HEK293 (cell line): ENCODE results near the gene NPPB.
A peak's percentile ranks its signal among the peaks of the same experiment; 100 is the strongest.

Experiments
- CTCF ChIA-PET: fragments of 350-600 bp; formaldehyde crosslinking; extraction: SDS; loops from one replicate; lab custom pipeline; 2021; ENCODE audit warnings: antibody characterized with exemption; lab: Yijun Ruan, JAX
- POLR2A ChIA-PET: fragments of 300-600 bp; formaldehyde crosslinking; extraction: SDS; loops from one replicate; lab custom pipeline; 2020; ENCODE audit warnings: antibody characterized with exemption, inconsistent platforms; lab: Yijun Ruan, JAX
- H3K27ac ChIP-seq: fragments of 200-500 bp; sonication (Bioruptor generic); 2 replicates; pipeline ENCODE4 v1.5.1; 2014; ENCODE audit warnings: low read depth, low read length, control low read depth, inconsistent platforms; ENCODE audit errors: extremely low read depth
- H3K36me3 ChIP-seq, 2 experiments: fragments of 200-500 bp in 1 of 2; sonication (Bioruptor generic) in 1 of 2; 1 replicate in 1 of 2; 2 replicates in 1 of 2; pipeline ENCODE4 v1.5.1; 2014 to 2017; ENCODE audit warnings: inconsistent platforms in 2 of 2, low read length in 2 of 2; ENCODE audit not compliant: control insufficient read depth in 2 of 2, insufficient read depth in 1 of 2
- H3K4me1 ChIP-seq: fragments of 200-500 bp; sonication (Bioruptor generic); 2 replicates; pipeline ENCODE4 v1.5.1; 2014; ENCODE audit warnings: mild to moderate bottlenecking, low read length, inconsistent platforms; ENCODE audit not compliant: control insufficient read depth, insufficient read depth
- H3K4me3 ChIP-seq: 2 replicates; pipeline ENCODE4 v1.5.1; 2011; ENCODE audit warnings: low read depth, mild to moderate bottlenecking, control low read depth, low read length, moderate library complexity
- H3K9me3 ChIP-seq: fragments of 200-500 bp; sonication (Bioruptor generic); 2 replicates; pipeline ENCODE4 v1.5.1; 2014; ENCODE audit warnings: low read depth, low read length, inconsistent platforms; ENCODE audit not compliant: control insufficient read depth, insufficient read depth
- BCL6B ChIP-seq: fragments of 450-650 bp; formaldehyde crosslinking; IDR thresholded peaks from 2 replicates; pipeline ENCODE4 v1.5.1; 2017; ENCODE audit warnings: missing biosample characterization, missing genetic modification characterization
- GLI4 ChIP-seq: fragments of 450-650 bp; formaldehyde crosslinking; IDR thresholded peaks from 2 replicates; pipeline ENCODE4 v1.5.1; 2016; ENCODE audit warnings: missing biosample characterization, missing genetic modification characterization
- INSM2 ChIP-seq: fragments of 450-650 bp; formaldehyde crosslinking; IDR thresholded peaks from 2 replicates; pipeline ENCODE4 v1.5.1; 2016; ENCODE audit warnings: missing biosample characterization, missing genetic modification characterization
- MZF1 ChIP-seq: fragments of 450-650 bp; formaldehyde crosslinking; IDR thresholded peaks from 2 replicates; pipeline ENCODE4 v1.5.1; 2017; ENCODE audit warnings: missing biosample characterization, missing genetic modification characterization, borderline replicate concordance
- OVOL3 ChIP-seq: fragments of 450-650 bp; formaldehyde crosslinking; IDR thresholded peaks from 2 replicates; pipeline ENCODE4 v1.5.1; 2016; ENCODE audit warnings: missing biosample characterization, missing genetic modification characterization
- SP7 ChIP-seq: fragments of 450-650 bp; formaldehyde crosslinking; IDR thresholded peaks from 2 replicates; pipeline ENCODE4 v1.5.1; 2016; ENCODE audit warnings: missing biosample characterization, missing genetic modification characterization
- ZBTB6 ChIP-seq: fragments of 450-650 bp; formaldehyde crosslinking; IDR thresholded peaks from 2 replicates; pipeline ENCODE4 v1.5.1; 2017; ENCODE audit warnings: missing biosample characterization, missing genetic modification characterization
- ZFHX2 ChIP-seq: fragments of 450-650 bp; formaldehyde crosslinking; conservative IDR thresholded peaks from 2 replicates; pipeline ENCODE4 v1.5.1; 2016; ENCODE audit warnings: missing biosample characterization, missing genetic modification characterization
- ZNF146 ChIP-seq: fragments of 450-650 bp; formaldehyde crosslinking; IDR thresholded peaks from 2 replicates; pipeline ENCODE4 v1.5.1; 2016; ENCODE audit warnings: missing biosample characterization, missing genetic modification characterization
- ZNF26 ChIP-seq: fragments of 450-650 bp; formaldehyde crosslinking; IDR thresholded peaks from 2 replicates; pipeline ENCODE4 v1.5.1; 2016; ENCODE audit warnings: missing biosample characterization, missing genetic modification characterization
- ZNF394 ChIP-seq: fragments of 450-650 bp; formaldehyde crosslinking; IDR thresholded peaks from 2 replicates; pipeline ENCODE4 v1.5.1; 2016; ENCODE audit warnings: missing biosample characterization, missing genetic modification characterization, mild to moderate bottlenecking, moderate library complexity, borderline replicate concordance
- ZNF398 ChIP-seq: fragments of 450-650 bp; formaldehyde crosslinking; IDR thresholded peaks from 2 replicates; pipeline ENCODE4 v1.5.1; 2017; ENCODE audit warnings: missing biosample characterization, missing genetic modification characterization
- ZNF426 ChIP-seq: fragments of 450-650 bp; formaldehyde crosslinking; IDR thresholded peaks from 2 replicates; pipeline ENCODE4 v1.5.1; 2017; ENCODE audit warnings: missing biosample characterization, missing genetic modification characterization, mild to moderate bottlenecking, inconsistent platforms, moderate library complexity
- ZNF473 ChIP-seq: fragments of 450-650 bp; formaldehyde crosslinking; IDR thresholded peaks from 2 replicates; pipeline ENCODE4 v1.5.1; 2017; ENCODE audit warnings: missing biosample characterization, missing genetic modification characterization
- ZNF514 ChIP-seq: fragments of 450-650 bp; formaldehyde crosslinking; IDR thresholded peaks from 2 replicates; pipeline ENCODE4 v1.5.1; 2016; ENCODE audit warnings: missing biosample characterization, missing genetic modification characterization
- ZNF548 ChIP-seq: fragments of 450-650 bp; formaldehyde crosslinking; IDR thresholded peaks from 2 replicates; pipeline ENCODE4 v1.5.1; 2016; ENCODE audit warnings: missing biosample characterization, missing genetic modification characterization
- ZNF561 ChIP-seq: fragments of 450-650 bp; IDR thresholded peaks from 2 replicates; pipeline ENCODE4 v1.5.1; 2018; ENCODE audit warnings: missing biosample characterization, missing genetic modification characterization, borderline replicate concordance
- ZNF600 ChIP-seq: fragments of 450-650 bp; formaldehyde crosslinking; IDR thresholded peaks from 2 replicates; pipeline ENCODE4 v1.5.1; 2016; ENCODE audit warnings: missing biosample characterization, missing genetic modification characterization
- ZNF626 ChIP-seq: fragments of 450-650 bp; sonication (Bioruptor Pico); formaldehyde crosslinking; IDR thresholded peaks from 2 replicates; pipeline ENCODE4 v1.5.1; 2018; ENCODE audit warnings: missing biosample characterization, missing genetic modification characterization, inconsistent platforms
- ZNF677 ChIP-seq: fragments of 450-650 bp; IDR thresholded peaks from 2 replicates; pipeline ENCODE4 v1.5.0; 2018; ENCODE audit warnings: missing biosample characterization, mild to moderate bottlenecking, missing genetic modification characterization, moderate library complexity
- ZNF692 ChIP-seq: fragments of 450-650 bp; formaldehyde crosslinking; IDR thresholded peaks from 2 replicates; pipeline ENCODE4 v1.5.1; 2016; ENCODE audit warnings: missing biosample characterization, missing genetic modification characterization
- ZXDB ChIP-seq: fragments of 450-650 bp; formaldehyde crosslinking; IDR thresholded peaks from 2 replicates; pipeline ENCODE4 v1.5.1; 2016; ENCODE audit warnings: missing biosample characterization, missing genetic modification characterization

Gene NPPB

GRCh38 chr1:11858613-11858967, at the start of gene NPPB:
Gene NPPB (minus strand): TSS chr1:11858945. CDS start chr1:11858833, 112 bp downstream.
- no peaks in the 10 kb centered on the region for H3K36me3 ChIP-seq
- ChIA-PET CTCF (interaction anchor here (0.6 to 0.7 kb wide), 4 partner anchors 35 to 180 kb away, joined by 3 to 4 read pairs (median 3); no protein-coding TSS in a partner anchor), POLR2A (no interaction called here)
- no peak for TF ChIP-seq ZFHX2 (tag by site-specific recombination)
- no peak for TF ChIP-seq ZNF473 (tag by site-specific recombination)
- no peak for TF ChIP-seq ZBTB6
- no peak for TF ChIP-seq ZNF548 (tag by site-specific recombination)
- no peak for TF ChIP-seq ZNF26 (tag by site-specific recombination)
- TF ChIP-seq ZNF626 (tag by site-specific recombination): no peak
- no peak for TF ChIP-seq ZNF426 (tag by site-specific recombination)
- no peaks in the 10 kb centered on the region for H3K4me1 ChIP-seq
- H3K27ac ChIP-seq: no peak within 1 kb of the TSS
- H3K9me3 ChIP-seq: no peaks in the 10 kb centered on the region
- peak within 1 kb of the TSS; percentile 32 for H3K4me3 ChIP-seq

- Histone ChIP-seq H3K27ac (peak overlapping the region; percentile 92), H3K9me3 (no peaks in the 10 kb centered on the region), H3K4me3 (peak overlapping the region; percentile 48), H3K4me1 (no peaks in the 10 kb centered on the region), H3K36me3 (no peaks in the 10 kb centered on the region)
- POLR2A ChIA-PET: interaction anchor here (0.6 to 4.4 kb wide), 32 partner anchors 9 to 877 kb away, joined by 3 to 57 read pairs (median 4); partner anchors contain the start of genes KIAA2013, MFN2, MIIP and NPPA
- CTCF ChIA-PET: interaction anchor here (0.6 to 1.6 kb wide), 21 partner anchors 9 to 201 kb away, joined by 3 to 14 read pairs (median 3); partner anchors contain the start of genes AGTRAP and NPPB
- TF ChIP-seq ZNF398 (tag by site-specific recombination) (no peak), MZF1 (peak; percentile 51; the same call in 1 of the 2 replicates), GLI4 (peak; percentile 75; the same call in 1 of the 2 replicates), ZNF561 (tag by site-specific recombination) (0 out of 2 replicates have a peak, but pooled peaks have one; percentile 21), ZNF514 (tag by site-specific recombination) (no peak), BCL6B (tag by site-specific recombination) (0 out of 2 replicates have a peak, but pooled peaks have one; percentile 4), ZXDB (tag by site-specific recombination) (peak; percentile 63), ZNF677 (tag by site-specific recombination) (no peak), INSM2 (tag by site-specific recombination) (peak; percentile 2; the same call in 1 of the 2 replicates), ZNF394 (peak; percentile 23), ZNF146 (tag by site-specific recombination) (peak; percentile 5; the same call in 1 of the 2 replicates), SP7 (tag by site-specific recombination) (peak; percentile 17), ZNF692 (tag by site-specific recombination) (no peak; the same call in 1 of the 2 replicates), ZNF600 (tag by site-specific recombination) (peak; percentile 84), OVOL3 (tag by site-specific recombination) (0 out of 2 replicates have a peak, but pooled peaks have one; percentile 30), ZNF26 (tag by site-specific recombination) (no peak)
Measured at GRCh38 chr1:11908095-11908675, 49.4 kb upstream of the NPPB start.
